Stimulated activated CD4-positive, alpha-beta T cell treated with anti-CD3 and anti-CD28 coated beads, Interleukin-1b, Interleukin-23, amount 100 ng/mL, for 48 hours (primary cell): ENCODE results near the gene UIMC1.

ENCODE experiments used
- DNase-seq: peaks from one replicate; pipeline ENCODE4 v3.0.0-alpha.2; 2020

The UIMC1 gene

GRCh38 chr5:176901260-176902101 is 105.1 kb downstream of the UIMC1 start:
- DNase-seq = peak; percentile 20

- DNase-seq = no peak
Observed at GRCh38 chr5:176900780-176901204, 105.8 kb downstream of the UIMC1 start.

DNA sequence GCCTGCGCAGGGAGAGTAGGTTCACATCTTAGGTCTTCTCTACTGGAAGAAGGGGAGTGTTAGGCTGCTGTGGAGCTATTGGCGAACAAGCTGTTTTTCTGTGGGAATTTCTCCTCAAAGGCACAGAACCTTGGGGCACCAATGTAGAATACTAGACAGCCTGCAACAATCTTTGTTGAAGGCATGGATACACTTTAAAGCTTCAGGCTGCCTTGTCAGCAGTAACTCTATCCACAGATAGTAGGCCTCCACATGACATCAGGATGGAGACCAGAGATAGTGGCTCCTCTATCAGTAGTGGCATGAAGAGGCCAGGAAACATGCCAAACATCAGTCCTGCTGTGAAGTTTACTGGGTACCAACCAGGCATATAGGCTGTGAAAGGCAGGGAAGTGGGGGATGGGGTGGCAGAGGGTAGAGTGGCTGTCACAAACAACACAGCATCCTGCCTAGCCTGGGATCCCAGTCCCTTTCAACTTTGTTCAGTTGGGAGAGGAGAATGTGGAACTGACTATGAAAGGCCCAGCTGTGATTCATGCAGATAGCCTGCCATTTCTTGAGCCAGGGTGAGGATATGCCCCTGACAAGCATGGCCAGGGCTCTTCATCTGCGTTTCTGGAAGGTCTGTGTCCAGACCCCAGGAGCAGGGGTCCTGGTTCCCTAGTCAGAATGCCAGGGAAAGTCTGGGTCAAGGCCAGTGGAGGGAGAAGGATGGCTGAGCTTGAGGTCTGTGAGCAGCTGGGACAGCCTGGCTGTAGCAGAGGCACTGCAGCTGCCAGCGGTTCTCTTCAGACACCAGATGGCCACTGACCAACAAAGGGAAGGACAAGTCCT is 106.4 kb downstream of the UIMC1 start:
- no peak for DNase-seq

GRCh38 chr5:176899296-176899891 is 107.2 kb downstream of the UIMC1 start, which contains the start of gene HK3:
TSS of gene HK3 (minus strand) at chr5:176899346. CDS start at chr5:176896159, 3,187 bp downstream.
- no peak for DNase-seq

GRCh38 chr5:176897263-176897662 is 109.3 kb downstream of the UIMC1 start:
- no peak for DNase-seq

GRCh38 chr5:176895831-176896230 is 110.7 kb downstream of the UIMC1 start:
- no peak for DNase-seq

GRCh38 chr5:176894298-176894697 is 112.3 kb downstream of the UIMC1 start:
- DNase-seq = no peak

- no peak for DNase-seq
Observed at GRCh38 chr5:176892663-176893062, 113.9 kb downstream of the UIMC1 start.

DNA sequence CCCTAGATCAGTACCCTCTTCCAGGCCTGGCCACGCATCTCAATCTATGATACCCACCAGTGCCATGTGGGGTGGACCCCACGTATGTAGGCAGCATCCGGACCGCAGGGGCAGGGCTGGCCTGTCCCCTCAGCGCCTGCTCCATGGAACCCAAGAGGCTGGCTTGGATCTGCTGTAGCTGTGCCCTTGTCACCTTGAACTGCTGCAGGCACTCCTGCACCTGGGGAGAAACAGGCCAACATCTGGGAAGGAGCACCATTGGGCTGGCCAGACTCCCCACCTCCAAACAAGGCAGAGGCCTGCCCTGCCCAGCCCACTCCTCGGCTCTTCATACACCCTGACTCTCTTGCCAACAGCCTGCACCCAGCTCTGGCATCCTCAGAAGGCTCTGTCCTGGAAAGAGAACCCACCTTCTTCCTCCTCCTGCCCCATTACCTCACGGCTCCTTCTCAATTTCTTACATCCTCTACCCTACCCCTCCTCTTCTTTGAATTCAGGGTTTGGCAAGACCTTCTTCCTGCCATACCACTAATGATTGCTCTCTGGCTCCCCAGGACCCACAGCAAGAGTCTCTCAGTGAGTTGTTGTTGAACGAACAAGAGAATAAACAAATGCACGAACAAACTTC is 115.1 kb downstream of the UIMC1 start:
- no peak for DNase-seq

- DNase-seq = no peak
Observed at GRCh38 chr5:176890455-176891330, 115.9 kb downstream of the UIMC1 start.

DNA sequence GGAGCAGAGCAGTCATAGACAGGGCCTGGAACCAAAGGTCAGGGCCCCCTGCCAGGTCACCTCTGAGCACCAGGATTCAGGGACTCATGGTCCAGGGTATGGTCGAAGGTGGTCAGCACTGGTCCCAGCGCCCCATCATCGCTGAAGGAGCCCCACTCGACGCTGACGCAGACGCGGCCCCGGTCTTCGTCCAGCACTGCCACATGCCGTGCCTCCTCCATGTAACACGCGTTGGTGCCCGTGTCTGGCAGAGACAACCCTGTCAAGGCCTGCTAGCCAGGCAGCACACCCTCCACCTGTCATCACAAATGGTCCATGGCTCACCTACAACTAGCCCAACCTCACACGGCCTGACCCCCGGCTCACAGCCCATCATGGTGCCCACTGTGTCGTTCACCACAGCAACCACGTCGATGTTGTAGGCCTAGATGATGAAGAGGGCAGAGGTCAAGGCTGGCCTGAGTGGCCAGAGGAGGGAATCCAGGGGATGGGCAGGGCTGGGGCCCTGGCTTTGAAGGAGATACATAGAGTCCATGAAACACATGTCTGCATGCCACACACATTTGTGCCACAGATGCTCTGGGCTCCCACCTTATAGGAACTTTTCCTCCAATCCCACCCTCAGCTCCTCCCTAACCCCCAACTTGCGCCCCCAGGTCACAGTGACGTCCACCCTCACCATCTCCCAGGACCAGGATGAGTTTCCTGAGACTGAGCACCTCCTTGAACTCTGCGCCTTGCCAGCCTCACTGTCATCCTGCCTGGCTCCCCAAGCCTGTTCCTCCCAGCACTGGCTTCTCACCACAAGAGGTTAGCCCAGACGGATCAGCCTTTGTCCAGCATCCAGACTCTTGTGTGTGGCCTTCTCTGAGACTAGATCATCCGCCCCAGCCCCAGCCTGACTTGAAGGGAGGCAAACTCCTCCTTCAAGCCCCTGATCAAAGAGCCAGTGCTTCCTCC is 117.0 kb downstream of the UIMC1 start:
- no peak for DNase-seq

DNA sequence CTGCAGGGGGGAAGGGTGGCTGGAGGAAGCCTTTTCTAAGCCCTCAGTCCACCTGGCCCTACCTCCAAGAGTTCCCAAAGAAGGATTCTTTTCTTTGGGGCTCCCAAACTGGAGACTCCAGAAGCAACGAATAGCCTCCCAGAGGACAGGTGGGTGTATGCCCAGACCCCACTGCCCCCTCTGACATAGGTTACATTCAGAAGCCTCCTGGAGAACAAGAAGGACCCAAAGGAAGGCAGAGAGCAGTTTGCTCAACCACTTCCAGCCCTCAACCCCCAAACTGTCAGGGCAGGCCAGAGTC is 117.8 kb downstream of the UIMC1 start:
- DNase-seq = no peak

DNA sequence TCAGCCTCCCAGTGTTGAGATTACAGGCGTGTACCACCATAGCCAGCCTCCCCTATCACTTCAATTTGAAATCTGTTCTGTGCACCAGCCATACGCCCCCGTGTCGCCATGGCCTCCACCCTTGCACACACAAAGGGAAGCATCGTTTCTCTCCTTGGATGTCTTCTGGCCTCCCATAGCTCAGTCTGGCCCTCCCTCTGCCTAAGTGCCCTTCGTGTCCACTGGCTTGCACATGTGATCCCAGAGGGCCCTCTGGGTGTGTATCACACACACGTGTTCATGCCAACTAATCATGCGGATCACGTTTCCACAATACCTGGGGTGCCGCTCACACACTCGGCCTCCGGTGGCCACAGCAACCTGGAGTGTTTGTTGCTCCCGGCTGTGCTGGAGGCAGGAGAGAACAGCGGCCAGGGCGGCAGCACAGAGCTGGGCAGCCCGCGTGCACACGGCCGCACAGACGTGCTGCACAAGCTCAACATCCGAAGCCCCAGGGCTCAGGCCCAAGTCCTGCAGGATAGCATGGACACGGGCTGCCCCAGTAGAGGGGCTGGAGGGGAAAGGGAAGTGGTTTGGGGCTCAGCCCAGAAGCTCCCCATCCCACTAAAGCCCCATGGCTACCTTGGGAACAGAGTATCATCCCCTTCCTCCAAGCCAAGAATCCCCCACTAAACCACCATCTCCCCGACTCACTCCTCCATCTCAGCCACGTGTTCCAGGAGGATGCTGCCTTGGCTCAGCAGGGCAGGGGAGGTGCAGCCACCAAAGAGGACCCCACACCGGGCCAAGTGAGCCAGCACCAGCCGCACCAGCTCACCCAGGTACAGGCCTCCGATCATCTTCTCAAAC is 118.3 kb downstream of the UIMC1 start:
- DNase-seq = no peak

DNA sequence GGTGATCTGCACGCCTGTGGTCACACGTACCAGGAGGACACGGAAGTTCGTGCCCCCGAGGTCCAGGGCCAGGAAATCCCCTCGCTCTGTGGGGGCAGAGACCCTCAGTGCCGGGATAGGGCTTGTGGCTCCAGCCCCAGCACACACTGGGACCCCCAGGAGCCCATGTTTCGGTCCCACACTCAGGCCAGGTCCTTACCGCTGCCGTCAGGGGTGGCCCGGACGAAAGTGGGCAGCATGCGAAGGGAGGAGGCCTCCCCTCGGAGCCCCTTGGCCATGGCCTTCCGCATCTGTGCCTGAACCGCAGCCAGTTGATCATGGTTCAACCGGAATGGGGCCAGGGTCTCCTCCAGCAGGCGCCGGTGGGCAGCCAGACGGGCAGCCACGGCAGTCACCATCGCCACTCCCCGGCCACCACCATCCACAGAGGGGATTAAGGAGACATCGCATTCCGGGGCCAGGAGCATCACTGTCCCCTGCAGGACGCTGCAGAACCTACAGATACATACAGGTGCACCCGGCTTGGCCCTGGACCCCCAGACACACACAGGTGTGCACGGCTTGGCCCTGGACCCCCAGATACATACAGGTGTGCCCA is 119.2 kb downstream of the UIMC1 start:
- DNase-seq = no peak

- no peak for DNase-seq
Observed at GRCh38 chr5:176886336-176887251, 120.0 kb downstream of the UIMC1 start.

- peak; percentile 0 for DNase-seq
Observed at GRCh38 chr5:176884571-176884890, 122.0 kb downstream of the UIMC1 start.

- no peak for DNase-seq
Observed at GRCh38 chr5:176883700-176884570, 122.6 kb downstream of the UIMC1 start.

DNA sequence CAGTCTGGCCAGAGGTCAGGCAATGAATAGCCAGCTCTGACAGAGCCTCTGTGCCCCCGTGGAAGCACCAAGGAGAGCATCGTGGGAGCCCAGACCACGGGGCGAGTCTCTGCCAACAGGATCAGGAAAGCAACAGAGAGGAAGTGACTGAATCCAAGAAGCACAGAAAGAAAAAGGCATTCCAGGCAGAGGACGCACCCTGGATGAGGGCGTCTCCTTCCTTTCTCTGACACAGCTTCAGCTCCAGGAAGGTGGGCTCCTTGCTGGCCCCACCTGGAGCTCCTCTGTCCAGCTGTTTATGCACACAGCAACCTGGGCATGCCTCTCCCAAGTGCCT is 124.0 kb downstream of the UIMC1 start:
- no peak for DNase-seq
